GM23248 (cell line): Measurements from ENCODE around the gene AFF3. TPM values are rescaled to one million over a fixed set of nuclear protein-coding genes. Genes with fewer than 3 reads are reported as not detected.
"Not testable (repeated sequence)": the region's sequence is repeated elsewhere in the genome, so short reads cannot be mapped to it uniquely, and the experiment has no call there.

Experiments
- DNase-seq: peaks from one replicate; pipeline ENCODE4 v3.0.0-alpha.2; 2015
- H2AFZ ChIP-seq: fragments of 200-600 bp; sonication (generic); 2 replicates; pipeline ENCODE4 v1.6.1; 2016; ENCODE audit warnings: antibody characterized with exemption
- H3F3A ChIP-seq: fragments of 200-600 bp; sonication (generic); 2 replicates; pipeline ENCODE4 v1.6.1; 2016; ENCODE audit warnings: mild to moderate bottlenecking, antibody characterized with exemption, mixed run types; ENCODE audit not compliant: insufficient read depth
- H3K27ac ChIP-seq: fragments of 200-600 bp; sonication (generic); 2 replicates; pipeline ENCODE4 v1.5.1; 2016; ENCODE audit warnings: mild to moderate bottlenecking
- H3K27me3 ChIP-seq: fragments of 200-600 bp; sonication (generic); replicated peaks from 2 replicates; pipeline ENCODE4 v1.6.1; 2016; ENCODE audit warnings: mild to moderate bottlenecking; ENCODE audit not compliant: insufficient read depth
- H3K36me3 ChIP-seq: fragments of 200-600 bp; sonication (generic); 2 replicates; pipeline ENCODE4 v1.6.1; 2016; ENCODE audit warnings: low read depth, mild to moderate bottlenecking
- H3K4me1 ChIP-seq: fragments of 200-600 bp; sonication (generic); 2 replicates; pipeline ENCODE4 v1.6.1; 2016; ENCODE audit warnings: mild to moderate bottlenecking; ENCODE audit not compliant: insufficient read depth
- H3K4me2 ChIP-seq: fragments of 200-600 bp; sonication (generic); one replicate; pipeline ENCODE4 v1.6.1; 2016; ENCODE audit warnings: mild to moderate bottlenecking; ENCODE audit not compliant: unreplicated experiment
- H3K4me3 ChIP-seq: fragments of 200-600 bp; sonication (generic); 2 replicates; pipeline ENCODE4 v1.5.1; 2016; ENCODE audit warnings: mild to moderate bottlenecking
- H3K79me2 ChIP-seq: fragments of 200-600 bp; sonication (generic); 2 replicates; pipeline ENCODE4 v1.6.1; 2016; ENCODE audit warnings: mild to moderate bottlenecking; ENCODE audit not compliant: insufficient read depth
- H3K9ac ChIP-seq: fragments of 200-600 bp; sonication (generic); 2 replicates; pipeline ENCODE4 v1.6.1; 2016; ENCODE audit warnings: mild to moderate bottlenecking
- H3K9me2 ChIP-seq: fragments of 200-600 bp; sonication (generic); 2 replicates; pipeline ENCODE4 v1.6.1; 2016; ENCODE audit warnings: mixed run types, mild to moderate bottlenecking, moderate library complexity; ENCODE audit not compliant: insufficient read depth
- H3K9me3 ChIP-seq: fragments of 200-600 bp; sonication (generic); one replicate; pipeline ENCODE4 v1.6.1; 2017; ENCODE audit warnings: low read depth
- H4K20me1 ChIP-seq: fragments of 200-600 bp; sonication (generic); 2 replicates; pipeline ENCODE4 v1.6.0; 2016; ENCODE audit not compliant: insufficient read depth
- WGBS, 2 experiments: methylation state at CpG; one replicate each; pipeline ENCODE4 v1.1.6; 2015 to 2017; ENCODE audit warnings: low lambda C conversion rate in 2 of 2, low coverage in 1 of 2; ENCODE audit errors: missing lambda C conversion rate in 2 of 2; 5-methylcytosine and 5-hydroxymethylcytosine counted together
- in situ Hi-C: fragments of 300-500 bp; cut with MboI; formaldehyde crosslinking; loops from 2 replicates; pipeline ENCODE4 v1.15.0; 2020
- polyA plus RNA-seq: library from polyadenylated mRNA; unstranded; fragments of >200 nt; fragmentation: Nextera tagmentation; extraction: Ambion mirVana; gene quantifications from 2 replicates; pipeline ENCODE4 v1.2.1, GENCODE V29; 2016
- total RNA-seq: library from RNA; depleted of rRNA; stranded (reverse); fragments of >200 nt; shearing (Covaris generic); gene quantifications from 2 replicates; pipeline ENCODE4 v1.2.3, GENCODE V29; 2014

The AFF3 gene
- total and polyA plus RNA-seq, 2 experiments from 2014 or later = 0.56 to 0.86 TPM

DNA sequence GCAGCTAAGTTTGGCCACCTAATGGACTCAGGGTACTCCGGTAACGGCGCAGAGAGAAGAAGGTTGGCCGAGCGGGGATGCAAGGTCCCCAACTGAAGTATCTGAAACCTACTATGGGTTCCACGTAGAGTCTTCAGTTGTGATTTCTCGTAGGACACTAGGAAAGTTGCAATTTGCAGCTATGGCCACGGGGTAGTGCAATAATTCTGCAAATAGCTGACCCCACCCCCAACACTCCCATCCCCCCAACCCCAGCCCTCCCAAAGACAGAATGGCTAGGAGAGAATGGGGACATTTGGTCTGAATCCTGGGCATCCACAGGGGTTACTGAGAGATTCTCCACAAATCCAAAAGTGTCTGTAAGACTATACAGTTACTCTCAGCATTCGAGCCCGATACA, 46.5 kb downstream of the AFF3 start:
- H3K9me2 ChIP-seq, H3K4me2 ChIP-seq, H3K9me3 ChIP-seq, H3K4me1 ChIP-seq, H3K27me3 ChIP-seq, H3K36me3 ChIP-seq, H3K27ac ChIP-seq, H2AFZ ChIP-seq, H3K79me2 ChIP-seq, in situ Hi-C loops, H3K9ac ChIP-seq, DNase-seq, H3F3A ChIP-seq, H4K20me1 ChIP-seq, H3K4me3 ChIP-seq: not testable (repeated sequence)
- WGBS, 2 experiments = 89 to 96% methylated on average over 8 to 10 of the region's 10 CpGs

DNA sequence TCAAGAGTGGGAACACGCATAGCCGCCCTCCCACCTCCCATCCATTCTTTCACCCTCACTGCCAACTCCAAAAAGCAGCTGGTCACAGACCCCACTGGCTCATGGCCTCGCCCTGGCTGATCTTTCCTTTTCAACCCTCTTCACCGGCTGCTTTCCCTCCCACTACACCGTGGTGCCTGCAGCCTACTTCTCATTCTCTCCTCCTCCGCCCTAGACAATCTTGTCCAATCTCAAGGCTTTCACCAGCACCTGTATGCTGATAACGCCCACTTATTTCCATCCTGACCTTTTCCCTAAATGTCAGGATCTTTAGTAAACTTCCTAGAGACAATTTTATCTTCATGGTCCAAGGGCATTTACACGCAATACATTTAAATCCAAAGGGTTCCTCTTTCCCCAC, 50.6 kb downstream of the AFF3 start:
- in situ Hi-C loops, H3K27me3 ChIP-seq, H3K9me2 ChIP-seq, H3K36me3 ChIP-seq, H3K79me2 ChIP-seq, H3K4me3 ChIP-seq, H3K9me3 ChIP-seq, H3K4me1 ChIP-seq, H3K4me2 ChIP-seq, H3K27ac ChIP-seq, DNase-seq, H2AFZ ChIP-seq, H3F3A ChIP-seq, H4K20me1 ChIP-seq, H3K9ac ChIP-seq: not testable (repeated sequence)
- WGBS, 2 experiments = 82 to 84% methylated on average over 5 to 6 of the region's 8 CpGs

DNA sequence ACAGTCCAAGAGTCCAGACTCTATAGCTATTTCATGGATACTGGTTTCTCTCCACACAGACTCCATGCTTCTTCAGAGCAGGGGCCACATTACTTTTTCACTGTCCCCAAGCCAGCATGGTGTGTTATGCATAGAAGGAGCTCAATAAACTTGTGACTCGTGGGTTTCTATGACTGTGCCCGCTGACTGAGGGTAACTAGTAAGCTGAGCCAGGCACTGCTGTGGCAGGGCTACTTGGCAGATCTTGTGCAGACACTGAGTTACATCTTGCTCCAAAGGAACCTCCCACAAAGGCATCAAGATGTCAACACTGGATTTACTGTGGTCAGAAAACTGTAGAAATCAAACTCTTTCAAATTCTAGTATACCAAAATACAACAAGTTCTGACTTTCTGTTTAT, 56.6 kb downstream of the AFF3 start:
- in situ Hi-C loops = not testable (repeated sequence)

DNA sequence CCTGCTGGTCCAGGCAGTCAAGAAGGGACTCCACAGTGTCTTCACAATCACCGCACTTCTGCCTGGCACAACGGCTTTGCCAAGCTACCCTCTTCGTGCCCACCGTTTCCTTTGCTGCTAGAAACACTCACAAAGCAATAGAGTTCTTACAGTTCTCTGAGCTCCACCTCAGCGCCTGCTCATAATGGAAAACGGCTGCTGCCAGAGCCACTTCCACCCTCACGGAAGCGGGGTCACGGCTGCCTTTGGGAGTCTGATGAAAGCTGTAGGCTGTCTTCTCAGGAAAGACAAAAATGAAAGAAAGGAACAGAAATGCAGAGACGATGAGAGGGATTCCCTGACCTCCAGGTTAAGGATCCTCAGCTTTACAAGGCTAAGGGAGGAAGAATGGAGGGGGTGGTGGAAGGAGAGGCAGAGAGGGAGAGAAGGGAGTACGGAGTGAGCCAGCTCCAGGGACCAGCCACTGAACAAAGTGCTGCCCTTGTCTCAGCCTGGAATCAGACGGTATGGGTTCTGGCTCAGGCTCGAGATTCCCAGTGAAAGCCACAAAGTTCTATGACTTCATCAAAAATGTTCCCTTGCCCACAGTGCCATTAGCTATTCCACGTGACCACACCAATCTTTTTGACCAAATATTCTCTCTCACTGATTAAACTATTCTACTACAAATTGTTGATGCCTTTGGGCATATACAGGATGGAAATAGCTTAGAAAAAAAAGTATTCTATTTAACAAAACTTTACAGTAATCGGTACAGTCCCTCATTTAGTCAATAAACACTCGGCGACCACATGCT, 58.8 kb downstream of the AFF3 start:
- H3K79me2 ChIP-seq, H3K27me3 ChIP-seq, in situ Hi-C loops, H3K36me3 ChIP-seq, H3K4me1 ChIP-seq, H3K9me3 ChIP-seq, H3K9me2 ChIP-seq, H4K20me1 ChIP-seq, H3F3A ChIP-seq: not testable (repeated sequence)
- Histone ChIP-seq H3K4me3 (peak overlapping the region; percentile 50), H3K9ac (peak overlapping the region; percentile 54), H3K4me2 (peak overlapping the region; percentile 54), H2AFZ (peak overlapping the region; percentile 62), H3K27ac (peak overlapping the region; percentile 57)
- 23% methylated on average over 15 to 16 of the region's 17 CpGs for WGBS, 2 experiments
- DNase-seq = peak; percentile 48

More for the DNA sequence above, 56.6 kb downstream of the AFF3 start:
- H3K27me3 ChIP-seq, H3K9ac ChIP-seq, H3K4me1 ChIP-seq, H3K27ac ChIP-seq, H3K36me3 ChIP-seq, H2AFZ ChIP-seq, H3K4me2 ChIP-seq, H3F3A ChIP-seq, H3K9me3 ChIP-seq, H3K4me3 ChIP-seq, H4K20me1 ChIP-seq, DNase-seq, H3K9me2 ChIP-seq, H3K79me2 ChIP-seq: not testable (repeated sequence)
- WGBS, 2 experiments = 39 to 52% methylated on average over 2 of the region's 2 CpGs

DNA sequence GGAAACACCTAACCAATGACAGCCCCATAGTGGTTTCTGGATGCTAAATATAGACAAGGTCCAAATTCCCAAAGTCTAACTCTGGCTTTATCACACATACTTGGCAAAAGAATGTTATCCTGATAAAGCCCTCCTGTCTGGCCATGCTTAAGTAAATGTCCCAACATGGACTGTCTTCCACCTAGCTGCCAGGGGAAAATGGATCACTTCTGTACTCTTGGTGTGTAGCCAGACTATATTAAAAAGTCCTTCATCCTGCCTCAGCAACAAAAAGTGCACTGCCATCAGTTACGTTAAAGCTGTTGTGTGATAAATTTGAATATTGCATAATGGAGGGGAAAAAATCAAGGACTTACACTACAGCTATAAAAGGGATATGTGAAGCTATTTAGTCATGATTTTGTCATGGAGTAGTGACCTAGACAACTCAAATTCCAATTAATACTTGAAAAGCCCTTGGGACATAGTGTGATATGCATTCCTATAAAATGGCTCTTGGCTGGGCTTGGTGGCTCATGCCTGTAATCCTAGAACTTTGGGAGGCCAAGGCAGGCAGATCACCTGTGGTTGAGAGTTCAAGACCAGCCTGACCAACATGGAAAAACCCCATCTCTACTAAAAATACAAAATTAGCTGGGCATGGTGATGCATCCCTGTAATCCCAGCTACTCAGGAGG, 60.0 kb downstream of the AFF3 start:
- H3K4me1 ChIP-seq, H3K9ac ChIP-seq, H3K27me3 ChIP-seq, in situ Hi-C loops, H4K20me1 ChIP-seq, H3K9me3 ChIP-seq, H3K4me3 ChIP-seq, DNase-seq, H3K79me2 ChIP-seq, H3K36me3 ChIP-seq, H2AFZ ChIP-seq, H3F3A ChIP-seq, H3K9me2 ChIP-seq: not testable (repeated sequence)
- 42 to 67% methylated on average over 1 of the region's 1 CpG for WGBS, 2 experiments
- Histone ChIP-seq H3K4me2 (peak overlapping the region; percentile 54), H3K27ac (peak overlapping the region; percentile 57; the same call in 1 of the 2 replicates)
